Urinary bladder (tissue), 4 donors: ENCODE measurements around the gene VSIG1. TPM values are rescaled to one million over a fixed set of nuclear protein-coding genes. Genes with fewer than 3 reads are reported as not detected.

ENCODE experiments used
- DNase-seq: peaks from one replicate; pipeline ENCODE4 v3.0.0-alpha.2; 2015; ENCODE audit errors: extremely low spot score
- H3K27ac ChIP-seq: one replicate; pipeline ENCODE4 v1.5.1; 2013; ENCODE audit warnings: low read depth, mild to moderate bottlenecking, moderate library complexity
- H3K36me3 ChIP-seq: one replicate; pipeline ENCODE4 v1.6.1; 2013; ENCODE audit warnings: mild to moderate bottlenecking, moderate library complexity; ENCODE audit not compliant: insufficient read depth
- H3K4me1 ChIP-seq: one replicate; pipeline ENCODE4 v1.6.1; 2013; ENCODE audit warnings: mild to moderate bottlenecking, moderate library complexity; ENCODE audit not compliant: insufficient read depth
- H3K4me3 ChIP-seq: one replicate; pipeline ENCODE4 v1.5.1; 2013; ENCODE audit warnings: low read depth, low read length
- WGBS: extraction: QIAGEN DNeasy Blood & Tissue Kit; methylation state at CpG from one replicate; pipeline ENCODE4 v1.1.7; 2013; 5-methylcytosine and 5-hydroxymethylcytosine counted together
- polyA plus RNA-seq: library from polyadenylated mRNA; stranded (reverse); fragments of 200-250 nt; gene quantifications from one replicate; pipeline ENCODE4 v1.2.3, GENCODE V29; 2013
- total RNA-seq: library from RNA; depleted of rRNA; stranded (reverse); fragments of >200 nt; gene quantifications from one replicate; pipeline ENCODE4 v1.2.3, GENCODE V29; 2014
- donor health status: healthy with polysubstance abuse.
- donor health status: healthy.

VSIG1 gene
- total RNA-seq: 0.37 TPM
- polyA plus RNA-seq: 0.29 TPM

GRCh38 chrX:108044554-108045256 is at the start of gene VSIG1:
Gene VSIG1 (plus strand): TSS chrX:108045065. CDS start chrX:108045131, 66 bp downstream.
- H3K27ac ChIP-seq: no peak within 1 kb of the TSS
- 86% methylated on average over 10 of the region's 10 CpGs for WGBS
- DNase-seq: no peak

GRCh38 chrX:107996124-107996523 is 48.7 kb upstream of the VSIG1 start:
- no peaks in the 10 kb centered on the region for H3K36me3 ChIP-seq
- no peak for DNase-seq
- H3K4me3 ChIP-seq: no peak overlapping the region
- no peak overlapping the region for H3K27ac ChIP-seq
- WGBS: 76% methylated on average over 6 of the region's 6 CpGs
- H3K4me1 ChIP-seq: no peaks in the 10 kb centered on the region

More at GRCh38 chrX:108044554-108045256, at the start of gene VSIG1:
- Histone ChIP-seq H3K4me1 (no peaks in the 10 kb centered on the region), H3K4me3 (no peak within 1 kb of the TSS), H3K36me3 (no peaks in the 10 kb centered on the region)

- Histone ChIP-seq H3K4me1 (no peaks in the 10 kb centered on the region), H3K27ac (no peak overlapping the region), H3K36me3 (no peaks in the 10 kb centered on the region), H3K4me3 (no peak overlapping the region)
- DNase-seq: no peak
- 77% methylated on average over 2 of the region's 2 CpGs for WGBS
These were observed 44.1 kb upstream of the VSIG1 start for GRCh38 chrX:108000751-108001150.

GRCh38 chrX:108001218-108001814 is 43.5 kb upstream of the VSIG1 start:
- Histone ChIP-seq H3K27ac (no peak overlapping the region), H3K36me3 (no peaks in the 10 kb centered on the region), H3K4me1 (no peaks in the 10 kb centered on the region), H3K4me3 (no peak overlapping the region)
- no peak for DNase-seq
- WGBS: 34% methylated on average over 11 of the region's 11 CpGs

- Histone ChIP-seq H3K36me3 (no peaks in the 10 kb centered on the region), H3K4me1 (no peaks in the 10 kb centered on the region)
- 82% methylated on average over 4 of the region's 4 CpGs for WGBS
These were observed 26.0 kb upstream of the VSIG1 start for GRCh38 chrX:108018656-108019381.

GRCh38 chrX:108019382-108019875 is 25.4 kb upstream of the VSIG1 start:
- 76% methylated on average over 3 of the region's 3 CpGs for whole genome bisulfite sequencing
- no peaks in the 10 kb centered on the region for H3K4me1 ChIP-seq
- DNase-seq: no peak
- H3K4me3 ChIP-seq: no peak overlapping the region
- no peak overlapping the region for H3K27ac ChIP-seq
- no peaks in the 10 kb centered on the region for H3K36me3 ChIP-seq

More at GRCh38 chrX:108018656-108019381, 26.0 kb upstream of the VSIG1 start:
- DNase-seq: no peak
- Histone ChIP-seq H3K4me3 (no peak overlapping the region), H3K27ac (no peak overlapping the region)

- WGBS: 38% methylated on average over 2 of the region's 2 CpGs
- no peaks in the 10 kb centered on the region for H3K4me1 ChIP-seq
- H3K36me3 ChIP-seq: no peaks in the 10 kb centered on the region
These were observed 24.2 kb upstream of the VSIG1 start for GRCh38 chrX:108020631-108021030.

GRCh38 chrX:108022491-108023089 is 22.3 kb upstream of the VSIG1 start:
- no peak overlapping the region for H3K27ac ChIP-seq
- no peaks in the 10 kb centered on the region for H3K36me3 ChIP-seq
- H3K4me1 ChIP-seq: no peaks in the 10 kb centered on the region
- no peak overlapping the region for H3K4me3 ChIP-seq
- DNase-seq: no peak
- 79% methylated on average over 1 of the region's 1 CpG for WGBS

More at GRCh38 chrX:108020631-108021030, 24.2 kb upstream of the VSIG1 start:
- no peak for DNase-seq
- Histone ChIP-seq H3K27ac (no peak overlapping the region), H3K4me3 (no peak overlapping the region)

- DNase-seq: no peak
- no peak overlapping the region for H3K27ac ChIP-seq
- no peaks in the 10 kb centered on the region for H3K4me1 ChIP-seq
- no peak overlapping the region for H3K4me3 ChIP-seq
- WGBS: 98% methylated on average over 1 of the region's 1 CpG
- H3K36me3 ChIP-seq: no peaks in the 10 kb centered on the region
These were observed 19.5 kb upstream of the VSIG1 start for GRCh38 chrX:108025376-108025775.

- WGBS: 57% methylated on average over 2 of the region's 2 CpGs
- Histone ChIP-seq H3K36me3 (no peaks in the 10 kb centered on the region), H3K4me1 (no peaks in the 10 kb centered on the region), H3K27ac (no peak overlapping the region), H3K4me3 (no peak overlapping the region)
- no peak for DNase-seq
These were observed 18.8 kb upstream of the VSIG1 start for GRCh38 chrX:108025954-108026600.

- H3K4me1 ChIP-seq: no peaks in the 10 kb centered on the region
- H3K27ac ChIP-seq: no peak overlapping the region
- no peak overlapping the region for H3K4me3 ChIP-seq
- H3K36me3 ChIP-seq: no peaks in the 10 kb centered on the region
- no peak for DNase-seq
- WGBS: 82% methylated on average over 1 of the region's 1 CpG
These were observed 16.0 kb upstream of the VSIG1 start for GRCh38 chrX:108028854-108029253.

GRCh38 chrX:108029928-108030711 is 14.7 kb upstream of the VSIG1 start:
- 74% methylated on average over 5 of the region's 5 CpGs for WGBS
- Histone ChIP-seq H3K4me3 (no peak overlapping the region), H3K27ac (no peak overlapping the region), H3K36me3 (no peaks in the 10 kb centered on the region), H3K4me1 (no peaks in the 10 kb centered on the region)
- DNase-seq: no peak
